NT2/D1 (cell line): ENCODE results near the gene GMDS.

Experiments
- DNase-seq: peaks from one replicate; pipeline ENCODE4 v3.0.0-alpha.2; 2011; ENCODE audit warnings: low read depth, low spot score
- H3K27me3 ChIP-seq: 2 replicates; pipeline ENCODE4 v1.6.0; 2011; ENCODE audit warnings: mild to moderate bottlenecking; ENCODE audit not compliant: insufficient read length, insufficient read depth
- H3K36me3 ChIP-seq: 2 replicates; pipeline ENCODE4 v1.6.1; 2011; ENCODE audit warnings: mild to moderate bottlenecking, low read length, mixed read lengths; ENCODE audit not compliant: insufficient read depth, insufficient read length
- H3K4me1 ChIP-seq: 2 replicates; pipeline ENCODE4 v1.5.1; 2011; ENCODE audit not compliant: insufficient read depth, insufficient read length
- H3K4me3 ChIP-seq: 2 replicates; pipeline ENCODE4 v1.5.1; 2011; ENCODE audit warnings: low read depth; ENCODE audit not compliant: insufficient read length
- H3K9ac ChIP-seq: 2 replicates; pipeline ENCODE4 v1.6.0; 2011; ENCODE audit warnings: low read depth; ENCODE audit not compliant: insufficient read length
- H3K9me3 ChIP-seq: 2 replicates; pipeline ENCODE4 v1.5.1; 2011; ENCODE audit warnings: mild to moderate bottlenecking, low read length; ENCODE audit not compliant: insufficient read depth
- SUZ12 ChIP-seq: IDR thresholded peaks from 2 replicates; pipeline ENCODE4 v1.6.1; 2011; ENCODE audit not compliant: insufficient read length, insufficient read depth; ENCODE audit errors: extremely low read depth
- YY1 ChIP-seq: IDR thresholded peaks from 2 replicates; pipeline ENCODE4 v1.6.1; 2011; ENCODE audit not compliant: insufficient read length, insufficient read depth
- ZNF274 ChIP-seq: IDR thresholded peaks from 2 replicates; pipeline ENCODE4 v1.6.1; 2011; ENCODE audit warnings: mild to moderate bottlenecking, low read depth, low read length

GMDS gene

GRCh38 chr6:1594445-1595200, 650.8 kb downstream of the GMDS start:
- Histone ChIP-seq H3K9me3 (no peaks in the 10 kb centered on the region), H3K36me3 (no peaks in the 10 kb centered on the region), H3K4me3 (no peak overlapping the region), H3K27me3 (peaks cover 6% of the 10 kb centered on the region), H3K4me1 (peaks cover 3% of the 10 kb centered on the region), H3K9ac (no peak overlapping the region)
- DNase-seq, result no peak
- TF ChIP-seq YY1 (no peak), ZNF274 (no peak), SUZ12 (no peak)

DNA sequence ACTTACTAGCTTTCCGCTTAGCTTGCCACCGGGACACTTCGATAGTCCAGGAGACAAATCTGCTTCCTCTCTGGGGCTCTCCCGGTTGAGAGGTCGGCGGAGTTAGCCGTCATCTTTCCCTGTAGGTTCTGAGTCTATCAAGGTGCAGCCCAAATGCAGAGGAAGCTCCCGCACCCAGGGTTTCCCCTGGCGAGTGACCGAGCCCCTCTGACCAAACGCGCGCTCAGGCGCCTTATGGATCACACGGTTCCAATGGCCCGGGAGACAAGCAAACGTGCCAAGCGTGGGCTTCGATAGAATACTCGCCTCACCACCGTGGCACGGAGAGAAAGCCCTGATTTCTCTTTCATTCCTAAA, 651.5 kb downstream of the GMDS start:
- Histone ChIP-seq H3K36me3 (no peaks in the 10 kb centered on the region), H3K4me3 (no peak overlapping the region), H3K4me1 (peaks cover 3% of the 10 kb centered on the region), H3K9me3 (no peaks in the 10 kb centered on the region), H3K27me3 (peaks cover 6% of the 10 kb centered on the region), H3K9ac (no peak overlapping the region)
- DNase-seq, result no peak
- TF ChIP-seq ZNF274 (no peak), YY1 (no peak), SUZ12 (no peak)

DNA sequence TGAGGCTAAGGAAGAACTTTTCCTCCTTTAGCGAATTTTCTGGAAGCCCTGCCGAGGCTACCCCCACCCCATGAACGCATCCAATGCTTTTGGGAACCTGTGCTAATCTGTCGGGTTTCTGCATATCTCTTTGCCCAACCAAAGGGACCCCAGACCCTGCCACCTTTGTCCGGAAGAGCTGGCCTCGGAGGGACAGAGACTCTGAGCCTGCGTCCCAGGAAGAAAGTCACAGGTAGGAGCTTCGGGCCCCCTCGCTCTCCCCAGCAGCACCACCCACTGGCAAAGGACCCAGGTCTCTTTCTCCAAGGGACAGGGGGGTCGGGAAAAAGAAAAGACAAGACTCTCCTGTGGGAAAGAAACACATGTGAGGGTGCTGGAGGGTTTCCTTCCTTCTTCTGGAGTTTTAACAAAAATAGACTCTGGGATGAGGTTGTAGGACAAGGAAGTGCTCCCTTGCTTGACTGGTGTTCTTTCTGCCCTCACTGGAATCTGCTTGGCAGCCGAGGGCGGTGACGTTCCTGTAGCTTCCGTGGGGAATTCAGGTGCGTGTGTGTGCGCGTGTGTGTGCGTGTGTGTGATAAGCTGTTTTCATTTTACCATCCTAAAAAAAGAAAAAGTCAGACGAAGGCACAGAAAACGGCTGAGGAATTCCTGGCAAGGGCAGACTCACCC, 652.0 kb downstream of the GMDS start:
- Histone ChIP-seq H3K36me3 (no peaks in the 10 kb centered on the region), H3K4me3 (no peak overlapping the region), H3K9me3 (no peaks in the 10 kb centered on the region), H3K9ac (no peak overlapping the region), H3K4me1 (peaks cover 3% of the 10 kb centered on the region), H3K27me3 (peaks cover 6% of the 10 kb centered on the region)
- TF ChIP-seq YY1 (no peak), ZNF274 (no peak), SUZ12 (no peak)
- no peak for DNase-seq

GRCh38 chr6:1592852-1593251, 652.6 kb downstream of the GMDS start:
- no peaks in the 10 kb centered on the region for H3K9me3 ChIP-seq
- H3K36me3 ChIP-seq, result no peaks in the 10 kb centered on the region
- no peak overlapping the region for H3K4me3 ChIP-seq
- TF ChIP-seq YY1 (no peak), SUZ12 (no peak), ZNF274 (no peak)
- H3K9ac ChIP-seq, result no peak overlapping the region
- peaks cover 3% of the 10 kb centered on the region for H3K4me1 ChIP-seq
- DNase-seq, result no peak
- H3K27me3 ChIP-seq, result peaks cover 6% of the 10 kb centered on the region

GRCh38 chr6:1591926-1592325, 653.5 kb downstream of the GMDS start:
- H3K4me3 ChIP-seq, result no peak overlapping the region
- DNase-seq, result no peak
- H3K27me3 ChIP-seq, result peaks cover 6% of the 10 kb centered on the region
- H3K9ac ChIP-seq, result no peak overlapping the region
- H3K36me3 ChIP-seq, result no peaks in the 10 kb centered on the region
- peaks cover 3% of the 10 kb centered on the region for H3K4me1 ChIP-seq
- H3K9me3 ChIP-seq, result no peaks in the 10 kb centered on the region
- TF ChIP-seq ZNF274, result no peak
- TF ChIP-seq YY1, result no peak
- no peak for TF ChIP-seq SUZ12

GRCh38 chr6:1591243-1591642, 654.2 kb downstream of the GMDS start:
- no peak for TF ChIP-seq ZNF274
- no peak for TF ChIP-seq SUZ12
- TF ChIP-seq YY1, result no peak
- Histone ChIP-seq H3K27me3 (peaks cover 6% of the 10 kb centered on the region), H3K4me3 (no peak overlapping the region), H3K4me1 (peaks cover 3% of the 10 kb centered on the region), H3K9me3 (no peaks in the 10 kb centered on the region), H3K36me3 (no peaks in the 10 kb centered on the region), H3K9ac (no peak overlapping the region)
- no peak for DNase-seq

GRCh38 chr6:1590580-1590979, 654.8 kb downstream of the GMDS start:
- H3K27me3 ChIP-seq, result peaks cover 2% of the 10 kb centered on the region

More at GRCh38 chr6:1590580-1590979, 654.8 kb downstream of the GMDS start:
- H3K9ac ChIP-seq, result no peak overlapping the region
- no peak for TF ChIP-seq ZNF274
- TF ChIP-seq YY1, result no peak
- TF ChIP-seq SUZ12, result no peak
- no peaks in the 10 kb centered on the region for H3K4me1 ChIP-seq
- H3K9me3 ChIP-seq, result no peaks in the 10 kb centered on the region
- no peak overlapping the region for H3K4me3 ChIP-seq
- H3K36me3 ChIP-seq, result no peaks in the 10 kb centered on the region
- DNase-seq, result no peak
